Activated naive CD8-positive, alpha-beta T cell treated with anti-CD3 and anti-CD28 coated beads for 36 hours (primary cell): ENCODE data around the gene CANT1. TPM values are rescaled to one million over a fixed set of nuclear protein-coding genes. Genes with fewer than 3 reads are reported as not detected.

Experiments used
- DNase-seq: peaks from one replicate; pipeline ENCODE4 v3.0.0; 2021
- H3K27ac Mint-ChIP-seq: one replicate; pipeline ENCODE4 v1.8.0; 2022; ENCODE audit warnings: mild to moderate bottlenecking, moderate library complexity, mixed read lengths
- H3K27me3 Mint-ChIP-seq: one replicate; pipeline ENCODE4 v1.8.0; 2022; ENCODE audit warnings: mild to moderate bottlenecking, mixed read lengths
- H3K36me3 Mint-ChIP-seq: one replicate; pipeline ENCODE4 v1.8.0; 2021; ENCODE audit warnings: mild to moderate bottlenecking, mixed read lengths
- H3K4me1 Mint-ChIP-seq: one replicate; pipeline ENCODE4 v1.8.0; 2021; ENCODE audit warnings: mixed read lengths
- H3K4me3 Mint-ChIP-seq: one replicate; pipeline ENCODE4 v1.8.0; 2022; ENCODE audit warnings: mild to moderate bottlenecking, moderate library complexity, mixed read lengths
- H3K9me3 Mint-ChIP-seq: one replicate; pipeline ENCODE4 v1.8.0; 2022; ENCODE audit warnings: mixed read lengths
- total RNA-seq, 2 experiments: library from RNA; stranded (reverse); gene quantifications; one replicate each; pipeline ENCODE4 v1.2.3, GENCODE V29; 2021

The CANT1 gene
- total RNA-seq, 2 experiments from 2014 or later: 39.3 to 43.1 TPM

DNA sequence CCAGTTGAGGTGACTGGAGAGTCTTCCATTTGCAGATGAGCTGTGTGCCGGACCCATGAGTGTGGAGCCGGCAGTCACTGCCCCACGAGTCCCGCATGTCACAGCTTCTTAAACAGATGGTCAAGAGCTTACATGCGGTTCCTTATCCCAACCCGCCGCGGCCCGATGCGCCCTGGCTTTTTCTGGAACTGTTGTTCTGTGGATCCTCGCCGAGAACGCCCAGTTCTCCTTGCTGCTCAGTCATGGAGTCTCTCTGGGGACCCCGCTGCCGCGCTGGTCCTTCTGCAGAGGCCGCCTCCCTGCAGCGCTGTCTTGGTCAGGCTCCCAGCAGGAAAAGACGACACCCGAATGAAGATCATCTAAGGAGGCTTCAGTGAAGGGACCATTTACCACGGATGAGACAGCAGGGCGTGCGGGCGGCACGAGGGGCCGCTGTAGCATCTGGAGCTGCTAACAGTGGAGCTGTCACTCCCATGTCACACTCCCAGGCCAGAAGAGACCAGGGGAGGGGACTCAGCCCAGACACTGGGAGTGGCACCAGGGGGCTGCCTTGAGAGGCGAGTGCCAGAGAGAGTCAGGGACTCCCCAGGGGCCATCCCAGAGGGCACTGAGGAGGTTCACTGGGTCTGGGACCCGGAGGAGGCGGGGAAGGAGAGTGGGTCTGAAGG lies 19.1 kb downstream of the CANT1 start:
- Mint-ChIP-seq H3K4me1 (peaks cover 24% of the 10 kb centered on the region), H3K27ac (no peak overlapping the region), H3K36me3 (peaks cover 15% of the 10 kb centered on the region), H3K4me3 (no peak overlapping the region), H3K9me3 (no peaks in the 10 kb centered on the region), H3K27me3 (no peaks in the 10 kb centered on the region)
- no peak for DNase-seq

DNA sequence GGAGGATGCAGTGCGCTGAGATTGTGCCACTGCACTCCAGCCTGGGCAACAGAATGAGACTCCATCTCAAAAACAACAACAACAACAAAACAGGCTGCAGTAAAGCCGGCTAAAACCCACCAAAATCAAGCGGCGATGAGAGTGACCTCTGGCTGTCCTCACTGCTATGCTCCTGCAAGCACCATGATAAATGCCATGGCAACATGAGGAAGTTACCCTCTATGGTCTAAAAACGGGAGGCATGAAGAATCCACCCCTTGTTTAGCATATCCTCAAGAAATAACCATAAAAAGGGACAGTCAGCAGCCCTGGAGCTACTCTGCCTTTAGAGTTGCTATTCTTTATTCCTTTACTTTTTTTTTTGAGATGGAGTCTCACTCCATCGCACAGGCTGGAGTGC lies 21.4 kb downstream of the CANT1 start:
- H3K4me1 Mint-ChIP-seq: peaks cover 23% of the 10 kb centered on the region
- H3K27ac Mint-ChIP-seq: no peak overlapping the region
- H3K27me3 Mint-ChIP-seq: no peaks in the 10 kb centered on the region
- no peak for DNase-seq
- no peak overlapping the region for H3K4me3 Mint-ChIP-seq
- peaks cover 11% of the 10 kb centered on the region for H3K36me3 Mint-ChIP-seq
- H3K9me3 Mint-ChIP-seq: no peaks in the 10 kb centered on the region

DNA sequence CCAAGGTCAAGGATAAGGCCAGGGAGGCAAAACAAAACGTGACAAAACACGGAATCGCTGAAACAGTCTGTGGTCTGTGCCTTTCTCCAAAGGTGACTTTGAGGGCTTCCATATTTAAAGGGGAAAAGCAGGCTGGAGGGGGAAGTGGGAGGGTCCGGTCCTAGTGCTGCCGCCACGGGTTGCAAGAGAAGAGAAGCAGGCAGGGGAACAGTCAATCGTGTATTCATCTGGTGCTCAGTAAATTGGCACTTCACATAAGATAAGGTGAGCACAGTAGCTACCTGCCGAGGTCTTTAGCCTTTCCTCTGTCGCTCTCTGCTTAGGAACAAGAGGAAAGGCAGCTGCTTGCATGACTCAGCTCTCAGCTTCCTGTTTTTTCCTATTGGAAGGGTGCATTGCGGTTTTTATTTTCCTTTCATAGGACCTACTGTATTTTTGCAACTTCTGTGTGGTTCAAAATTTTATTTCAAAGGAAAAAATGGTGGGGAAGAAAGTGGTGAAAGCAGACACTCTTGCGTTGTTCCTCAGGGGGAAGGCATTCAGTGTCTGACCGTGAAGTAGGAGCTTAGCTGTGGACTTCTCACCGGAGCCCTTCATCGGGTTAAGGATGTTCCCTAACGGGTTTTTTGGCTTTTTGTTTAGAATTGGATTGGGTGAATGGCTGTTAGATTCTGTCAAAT lies 22.8 kb downstream of the CANT1 start:
- Mint-ChIP-seq H3K36me3 (peaks cover 7% of the 10 kb centered on the region), H3K9me3 (no peaks in the 10 kb centered on the region), H3K4me1 (peaks cover 21% of the 10 kb centered on the region), H3K27me3 (no peaks in the 10 kb centered on the region), H3K4me3 (peak overlapping the region; percentile 38), H3K27ac (no peak overlapping the region)
- no peak for DNase-seq

DNA sequence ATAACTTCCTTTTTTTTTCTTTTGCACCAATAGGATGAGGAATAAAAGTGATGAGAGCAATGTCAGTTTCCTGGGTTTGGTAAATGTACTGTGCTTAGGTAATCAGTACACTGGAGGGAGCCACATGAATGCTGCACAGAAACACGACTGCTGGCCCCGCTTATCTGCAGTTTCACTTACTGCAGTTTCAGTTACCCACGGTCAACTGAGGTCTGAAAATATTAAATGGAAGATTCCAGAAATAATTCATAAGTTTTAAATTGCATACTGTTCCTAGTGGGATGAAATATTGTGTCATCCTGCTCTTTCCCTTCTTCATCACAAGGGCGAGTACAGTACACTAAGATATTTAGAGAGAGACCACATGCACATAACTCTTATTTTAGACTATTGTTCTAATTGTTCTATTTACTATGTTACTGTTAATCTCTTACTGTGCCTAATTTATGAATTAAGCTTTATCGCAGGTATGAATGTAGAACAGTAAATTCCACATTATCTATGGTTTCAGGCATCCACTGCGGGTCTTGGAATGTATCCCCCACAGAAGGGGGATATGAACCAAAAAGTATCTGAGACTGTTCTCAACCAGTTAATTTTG lies 23.4 kb downstream of the CANT1 start:
- Mint-ChIP-seq H3K4me1 (peaks cover 21% of the 10 kb centered on the region), H3K27me3 (no peaks in the 10 kb centered on the region), H3K36me3 (peaks cover 5% of the 10 kb centered on the region), H3K4me3 (peak overlapping the region; percentile 38), H3K9me3 (no peaks in the 10 kb centered on the region), H3K27ac (no peak overlapping the region)
- DNase-seq: no peak

DNA sequence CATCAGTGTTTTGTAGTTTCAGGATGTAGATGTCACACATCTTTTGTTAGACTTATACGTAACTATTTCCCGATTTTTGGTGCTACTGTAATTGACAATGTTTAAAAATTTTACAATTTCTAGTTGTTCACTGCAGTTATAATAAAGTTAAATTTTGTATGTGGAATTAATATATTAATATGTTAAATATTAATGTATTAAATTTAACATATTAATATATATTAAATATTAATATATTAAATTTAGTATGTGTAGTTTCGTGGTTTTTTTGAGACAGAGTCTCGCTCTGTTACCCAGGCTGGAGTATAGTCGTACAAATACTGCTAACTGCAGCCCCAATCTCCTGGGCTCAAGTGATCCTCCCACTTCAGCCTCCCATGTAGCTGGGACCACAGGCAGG lies 24.2 kb downstream of the CANT1 start:
- no peak overlapping the region for H3K27ac Mint-ChIP-seq
- H3K4me1 Mint-ChIP-seq: peaks cover 21% of the 10 kb centered on the region
- H3K36me3 Mint-ChIP-seq: peaks cover under 1% of the 10 kb centered on the region
- no peaks in the 10 kb centered on the region for H3K9me3 Mint-ChIP-seq
- H3K4me3 Mint-ChIP-seq: no peak overlapping the region
- H3K27me3 Mint-ChIP-seq: no peaks in the 10 kb centered on the region
- DNase-seq: no peak

DNA sequence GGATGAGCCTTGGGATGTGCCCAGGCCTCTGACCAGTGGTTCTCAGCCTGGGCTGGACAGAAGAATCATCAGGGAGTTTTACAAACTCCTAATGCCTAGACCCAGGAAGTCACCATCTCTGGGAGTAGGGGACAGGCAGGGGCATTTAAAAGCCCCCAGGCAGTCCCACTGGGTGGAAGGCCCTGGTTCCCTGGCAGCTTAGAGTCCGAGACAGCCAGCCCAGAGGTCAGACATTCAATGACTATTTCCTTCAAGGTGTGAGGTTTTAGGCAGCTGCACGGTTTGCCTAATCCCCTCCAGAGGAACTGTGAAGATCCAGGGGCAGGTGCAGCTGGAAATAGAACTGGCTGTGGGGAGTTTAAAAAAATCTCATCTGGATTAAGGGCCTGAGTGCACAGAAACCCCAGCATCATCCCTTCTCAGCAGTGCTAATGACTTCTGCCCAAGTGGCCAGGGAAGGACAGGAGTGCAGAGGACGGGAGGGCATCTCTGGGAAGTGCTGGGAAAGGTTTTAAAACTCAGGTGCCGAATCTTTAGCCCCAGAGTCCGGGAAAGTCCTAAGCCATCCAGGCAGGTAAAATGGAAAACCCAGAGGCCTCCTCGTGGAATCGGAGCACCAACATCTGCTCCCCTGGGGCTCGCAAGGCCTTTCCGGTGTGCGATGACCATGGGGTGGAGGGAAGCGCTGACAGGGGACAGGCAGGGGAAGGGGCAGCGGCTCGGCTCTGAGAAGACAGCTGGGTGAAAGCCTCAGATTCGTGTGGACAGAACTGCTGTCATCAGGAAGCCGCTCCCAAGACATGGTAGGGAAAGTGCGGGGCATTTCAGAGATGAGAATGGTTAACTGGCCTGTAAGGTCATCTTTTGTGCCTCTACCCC lies 28.3 kb downstream of the CANT1 start:
- Mint-ChIP-seq H3K27me3 (no peaks in the 10 kb centered on the region), H3K4me1 (peaks cover 12% of the 10 kb centered on the region), H3K9me3 (no peaks in the 10 kb centered on the region), H3K27ac (no peak overlapping the region), H3K4me3 (no peak overlapping the region), H3K36me3 (peaks cover 3% of the 10 kb centered on the region)
- no peak for DNase-seq

DNA sequence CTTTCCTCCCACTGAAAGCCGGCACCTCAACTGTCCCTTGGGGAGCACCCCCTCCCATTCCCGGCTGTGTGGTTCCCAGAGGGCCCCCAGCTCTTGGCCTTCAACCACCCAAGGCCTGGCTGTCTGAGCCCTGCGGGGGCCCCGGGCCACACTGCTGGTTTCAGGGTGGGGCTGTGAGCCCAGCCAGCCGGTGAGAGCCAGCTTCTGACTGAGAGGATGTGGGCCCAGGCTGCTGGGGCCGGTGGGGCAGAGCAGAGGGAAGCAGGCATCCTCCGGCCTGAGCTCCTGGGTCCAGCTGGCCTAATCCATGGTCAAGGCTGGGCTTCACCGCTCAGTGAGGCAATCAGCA lies 29.0 kb downstream of the CANT1 start:
- Mint-ChIP-seq H3K4me1 (peaks cover 6% of the 10 kb centered on the region), H3K4me3 (no peak overlapping the region), H3K27me3 (no peaks in the 10 kb centered on the region), H3K36me3 (peaks cover 5% of the 10 kb centered on the region), H3K27ac (no peak overlapping the region), H3K9me3 (no peaks in the 10 kb centered on the region)
- DNase-seq: no peak

DNA sequence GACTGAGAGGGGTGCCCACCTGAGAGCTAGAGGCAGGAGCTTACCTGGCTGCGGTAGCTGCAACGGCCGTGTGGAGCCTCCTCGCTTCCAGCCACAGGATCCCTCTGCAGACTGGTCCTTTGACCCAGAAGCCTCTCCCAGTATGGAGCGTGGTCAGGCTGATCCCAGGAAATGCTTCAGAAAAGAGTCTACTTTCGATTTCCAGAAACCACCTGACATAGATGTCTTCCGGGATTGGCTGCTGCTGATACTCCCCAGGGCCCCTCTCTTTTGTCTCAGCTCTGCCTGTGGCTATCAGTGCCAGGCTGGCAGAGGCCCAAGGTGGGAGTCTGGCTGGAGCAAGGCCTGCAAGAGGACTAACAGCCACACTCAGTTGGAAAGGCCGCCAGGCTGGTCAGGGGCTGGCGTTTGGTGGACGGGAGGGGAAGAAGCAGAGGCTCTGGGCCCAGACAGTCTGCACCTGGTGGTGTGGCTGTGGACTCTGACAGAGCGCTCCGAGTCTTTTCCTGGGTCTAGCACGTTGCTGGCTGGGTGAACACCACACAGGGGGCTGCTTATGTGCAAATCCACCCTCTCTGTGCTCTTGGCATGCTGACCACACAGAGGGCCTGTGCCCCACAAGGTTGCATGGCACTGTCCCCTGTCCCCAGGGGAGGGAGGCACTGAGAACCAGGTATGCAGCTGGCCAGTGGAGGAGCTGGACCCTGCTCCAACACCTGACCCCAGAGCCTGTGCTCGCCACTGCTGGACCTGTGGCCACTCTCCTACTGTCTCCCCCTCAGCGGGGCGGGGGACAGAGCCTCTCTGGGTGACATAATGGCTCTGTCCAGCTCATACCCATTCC lies 29.6 kb downstream of the CANT1 start, which contains the start of gene LGALS3BP:
TSS of gene LGALS3BP (minus strand) at position 144 of the 844 bp plus-strand sequence. CDS start 2,732 bp downstream, outside the sequence.
- H3K27ac Mint-ChIP-seq: peak within 1 kb of the TSS; percentile 83
- H3K9me3 Mint-ChIP-seq: no peaks in the 10 kb centered on the region
- peaks cover 6% of the 10 kb centered on the region for H3K4me1 Mint-ChIP-seq
- peak; percentile 42 for DNase-seq
- peaks cover 5% of the 10 kb centered on the region for H3K36me3 Mint-ChIP-seq
- no peaks in the 10 kb centered on the region for H3K27me3 Mint-ChIP-seq
- peak within 1 kb of the TSS; percentile 78 for H3K4me3 Mint-ChIP-seq

DNA sequence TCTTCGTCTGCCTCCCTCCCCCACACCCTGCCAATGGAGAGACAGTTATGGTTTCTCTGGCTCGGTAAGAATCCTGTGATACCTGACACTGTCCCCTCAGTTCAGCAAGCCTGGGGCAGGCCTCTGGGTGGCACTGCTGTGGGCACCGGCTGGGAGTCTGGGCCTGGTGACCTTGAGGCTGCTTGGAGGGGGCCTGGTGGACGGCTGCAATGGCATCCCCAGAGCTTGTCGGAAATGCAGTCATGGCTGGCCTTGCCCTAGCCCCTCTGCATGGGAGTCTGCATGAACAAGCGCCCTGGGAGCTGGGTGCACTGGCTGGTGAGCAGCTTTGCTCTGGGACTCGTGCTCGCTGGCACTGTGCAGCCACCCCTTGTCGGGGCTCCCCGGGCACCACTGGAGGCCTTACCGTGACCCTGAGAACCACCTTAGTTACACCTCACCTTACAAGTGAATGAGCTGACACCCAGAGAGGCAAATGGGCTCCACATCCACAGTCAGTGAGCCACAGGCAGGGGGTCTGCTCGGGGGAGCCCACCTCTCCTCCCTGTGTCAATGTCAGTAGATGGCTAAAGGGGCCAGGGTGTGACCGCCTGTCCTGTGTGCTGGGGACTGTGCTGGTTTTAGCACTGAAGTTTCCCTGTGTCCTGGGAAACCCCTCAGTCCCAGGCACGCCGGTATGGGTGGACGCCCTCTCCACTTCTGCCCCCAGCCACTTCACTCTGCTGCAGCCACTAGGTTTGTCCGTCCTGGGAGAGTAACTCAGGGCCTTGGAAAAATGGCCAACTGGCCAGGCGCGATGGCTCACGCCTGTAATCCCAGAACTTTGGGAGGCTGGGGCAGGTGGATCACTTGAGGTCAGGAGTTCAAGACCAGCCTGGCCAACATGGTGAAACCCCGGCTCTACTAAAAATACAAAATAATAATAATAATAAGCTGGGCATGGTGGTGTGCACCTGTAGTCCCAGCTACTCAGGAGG lies 31.3 kb downstream of the CANT1 start:
- Mint-ChIP-seq H3K4me3 (peak overlapping the region; percentile 78), H3K27ac (no peak overlapping the region), H3K27me3 (no peaks in the 10 kb centered on the region)

DNA sequence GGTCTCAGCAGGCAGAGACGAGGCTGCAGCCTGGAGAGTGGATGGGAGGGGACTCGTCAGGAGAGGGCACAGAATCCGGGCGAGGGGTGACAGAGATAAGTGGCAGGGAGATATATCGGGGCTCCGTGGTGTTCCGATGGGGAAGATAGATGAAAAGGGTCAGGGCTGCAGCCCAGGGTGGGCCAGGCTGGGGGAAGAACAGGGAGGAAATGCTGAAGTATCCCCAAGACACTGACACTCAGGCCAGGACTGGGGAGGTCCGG lies 32.0 kb downstream of the CANT1 start:
- Mint-ChIP-seq H3K36me3 (peaks cover 5% of the 10 kb centered on the region), H3K9me3 (no peaks in the 10 kb centered on the region), H3K4me1 (peaks cover 6% of the 10 kb centered on the region), H3K4me3 (no peak overlapping the region), H3K27me3 (no peaks in the 10 kb centered on the region), H3K27ac (no peak overlapping the region)
- DNase-seq: no peak

More for the DNA sequence above, 31.3 kb downstream of the CANT1 start:
- DNase-seq: no peak
- Mint-ChIP-seq H3K9me3 (no peaks in the 10 kb centered on the region), H3K4me1 (peaks cover 6% of the 10 kb centered on the region), H3K36me3 (peaks cover 5% of the 10 kb centered on the region)

DNA sequence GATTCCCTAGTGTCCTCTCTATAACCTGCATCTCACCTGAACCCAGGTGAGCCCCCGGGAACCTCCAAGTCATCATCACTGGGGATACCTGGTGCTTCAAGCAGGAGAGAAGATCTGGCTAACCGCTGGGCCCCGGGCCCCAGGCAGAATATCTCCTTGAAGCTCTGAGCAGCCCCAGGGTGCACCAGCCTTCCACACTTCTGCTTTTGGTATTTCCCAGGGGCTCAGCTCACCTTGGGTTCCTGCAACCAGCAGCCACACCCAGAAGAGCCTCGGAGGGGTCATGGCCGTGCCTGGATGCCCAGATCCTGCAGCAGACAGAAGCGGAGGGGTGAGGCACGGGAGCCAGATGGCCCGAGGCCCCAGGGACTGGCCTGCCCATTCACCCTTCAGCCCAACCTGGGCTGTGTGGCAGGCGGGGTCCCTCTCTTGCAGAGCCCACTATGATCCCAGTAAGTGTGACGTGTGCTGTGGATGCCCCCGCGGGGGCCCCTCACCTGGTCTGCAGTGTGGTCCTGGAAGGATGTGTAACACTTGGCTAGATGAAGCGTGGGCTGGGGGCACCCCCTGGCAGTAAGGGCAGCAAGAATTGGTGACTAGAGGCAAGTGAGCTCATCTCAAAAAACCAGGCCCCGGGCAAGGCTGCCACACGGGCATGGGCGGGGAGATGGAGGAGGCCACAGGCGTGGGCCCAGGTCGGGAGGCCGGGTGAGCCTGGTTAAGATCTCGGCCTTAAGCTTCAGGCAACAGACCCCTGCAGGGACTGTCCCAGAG lies 32.5 kb downstream of the CANT1 start:
- peaks cover 6% of the 10 kb centered on the region for H3K4me1 Mint-ChIP-seq
- H3K9me3 Mint-ChIP-seq: no peaks in the 10 kb centered on the region
- H3K4me3 Mint-ChIP-seq: peak overlapping the region; percentile 11
- H3K36me3 Mint-ChIP-seq: peaks cover 5% of the 10 kb centered on the region
- no peak overlapping the region for H3K27ac Mint-ChIP-seq
- DNase-seq: no peak
- no peaks in the 10 kb centered on the region for H3K27me3 Mint-ChIP-seq

DNA sequence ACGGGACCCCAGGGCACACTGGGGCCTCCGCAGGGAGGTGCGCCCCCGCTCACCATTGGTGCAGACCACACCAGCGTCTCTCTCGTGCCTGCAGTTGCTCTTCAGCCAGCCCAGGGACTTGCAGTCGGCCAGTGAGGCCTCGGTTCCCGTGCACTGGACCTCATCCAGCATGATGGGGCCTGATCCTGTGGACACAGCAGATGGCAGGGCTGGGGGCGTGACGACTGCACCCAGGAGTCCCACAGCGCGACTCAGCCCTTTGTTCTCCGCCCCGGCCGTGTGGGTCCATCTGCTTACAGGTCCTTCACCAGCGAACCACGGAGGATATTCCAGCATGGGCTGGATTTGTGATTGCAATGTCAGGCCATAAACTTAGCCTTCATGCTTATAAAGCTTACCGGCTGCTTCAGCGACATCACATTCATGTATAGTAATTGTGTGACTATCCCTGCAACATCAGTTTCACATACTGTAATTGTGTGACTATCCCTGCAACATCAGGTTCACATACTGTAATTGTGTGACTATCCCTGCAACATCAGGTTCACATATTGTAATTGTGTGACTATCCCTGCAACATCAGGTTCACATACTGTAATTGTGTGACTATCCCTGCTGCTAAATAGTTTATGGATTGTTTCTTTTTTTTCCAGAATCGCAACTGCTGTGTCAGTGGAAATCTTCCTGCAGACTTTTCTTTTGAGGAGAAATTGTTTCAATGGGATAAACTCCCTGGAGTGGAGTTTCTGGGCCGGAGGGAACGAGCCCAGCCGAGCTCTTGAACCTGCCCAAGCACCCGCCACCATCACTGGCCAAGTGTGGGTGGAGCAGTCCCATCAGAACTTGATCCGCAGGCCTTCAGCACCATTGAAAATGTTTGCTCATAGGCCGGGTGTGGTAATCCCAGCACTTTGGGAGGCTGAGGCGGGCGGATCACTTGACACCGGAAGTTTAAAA lies 34.7 kb downstream of the CANT1 start:
- no peaks in the 10 kb centered on the region for H3K27me3 Mint-ChIP-seq
- H3K4me1 Mint-ChIP-seq: peaks cover 12% of the 10 kb centered on the region
- DNase-seq: no peak
- H3K9me3 Mint-ChIP-seq: no peaks in the 10 kb centered on the region
- H3K4me3 Mint-ChIP-seq: no peak overlapping the region
- H3K36me3 Mint-ChIP-seq: peaks cover 6% of the 10 kb centered on the region
- H3K27ac Mint-ChIP-seq: peak overlapping the region; percentile 20
